IMR-90 (cell line): ENCODE results near the gene DNM3. TPM values are rescaled to one million over a fixed set of nuclear protein-coding genes. Genes with fewer than 3 reads are reported as not detected.

ENCODE experiments used
- ATAC-seq: fragments of 200-7000 bp; cut with Tn5 transposase; 2 replicates; pipeline ENCODE4 v1.9.1; 2020; ENCODE audit warnings: low read depth, mild to moderate bottlenecking, moderate library complexity
- BruUV-seq: library from RNA; stranded (reverse); fragments of 400-500 nt; replicated peaks from 2 replicates; lab custom pipeline; 2021; lab: Mats Ljungman, UMichigan
- CTCF ChIA-PET: fragments of 300-600 bp; formaldehyde crosslinking; extraction: SDS; loops from one replicate; lab custom pipeline; 2021; ENCODE audit warnings: antibody characterized with exemption; lab: Yijun Ruan, JAX
- POLR2A ChIA-PET: fragments of 300-600 bp; sonication (Branson Sonifier 250); formaldehyde crosslinking; loops from one replicate; lab custom pipeline; 2022; ENCODE audit warnings: antibody characterized with exemption; ENCODE audit not compliant: unreplicated experiment; lab: Charles Lee
- DNase-seq: peaks from one replicate; pipeline ENCODE4 v3.0.0; 2013
- H2AFZ ChIP-seq: replicated peaks from 2 replicates; pipeline ENCODE3; 2013; ENCODE audit warnings: low read length, mild to moderate bottlenecking; ENCODE audit not compliant: poor library complexity
- H2AK5ac ChIP-seq: 2 replicates; pipeline ENCODE4 v1.6.1; 2013; ENCODE audit warnings: low read depth, low read length, inconsistent platforms
- H2AK9ac ChIP-seq: replicated peaks from 2 replicates; pipeline ENCODE3; 2013; ENCODE audit warnings: mild to moderate bottlenecking, low read depth, low read length, moderate library complexity; ENCODE audit not compliant: poor library complexity
- H2BK120ac ChIP-seq: 2 replicates; pipeline ENCODE4 v1.6.1; 2013; ENCODE audit warnings: low read depth, low read length, inconsistent platforms
- H2BK15ac ChIP-seq: 3 replicates; pipeline ENCODE4 v1.6.1; 2013; ENCODE audit warnings: low read depth, low read length, inconsistent platforms
- H2BK20ac ChIP-seq: 2 replicates; pipeline ENCODE4 v1.6.1; 2013; ENCODE audit warnings: low read depth, mild to moderate bottlenecking, inconsistent platforms, low read length, moderate library complexity
- H2BK5ac ChIP-seq: 2 replicates; pipeline ENCODE4 v1.6.1; 2013; ENCODE audit warnings: mild to moderate bottlenecking, low read depth, low read length, inconsistent platforms; ENCODE audit not compliant: poor library complexity, severe bottlenecking
- H3K14ac ChIP-seq: replicated peaks from 2 replicates; pipeline ENCODE4 v1.6.1; 2013; ENCODE audit warnings: low read depth, low read length, inconsistent platforms
- H3K18ac ChIP-seq: 2 replicates; pipeline ENCODE4 v1.6.1; 2013; ENCODE audit warnings: low read depth, low read length, control low read depth
- H3K23ac ChIP-seq: 2 replicates; pipeline ENCODE4 v1.6.1; 2013; ENCODE audit warnings: low read depth, low read length, inconsistent platforms
- H3K27ac ChIP-seq: 2 replicates; pipeline ENCODE4 v1.5.1; 2013; ENCODE audit warnings: mild to moderate bottlenecking, control low read depth, low read length; ENCODE audit not compliant: insufficient read depth
- H3K27me3 ChIP-seq: 2 replicates; pipeline ENCODE4 v1.6.1; 2013; ENCODE audit warnings: low read length; ENCODE audit not compliant: control insufficient read depth, insufficient read depth
- H3K36me3 ChIP-seq: 2 replicates; pipeline ENCODE4 v1.6.1; 2013; ENCODE audit warnings: low read length, mixed read lengths; ENCODE audit not compliant: control insufficient read depth, insufficient read depth
- H3K4ac ChIP-seq: 2 replicates; pipeline ENCODE4 v1.6.1; 2013; ENCODE audit warnings: low read depth, low read length, inconsistent platforms
- H3K4me1 ChIP-seq: 2 replicates; pipeline ENCODE4 v1.6.1; 2013; ENCODE audit warnings: low read length, mixed read lengths; ENCODE audit not compliant: control insufficient read depth, insufficient read depth
- H3K4me2 ChIP-seq: 2 replicates; pipeline ENCODE4 v1.6.1; 2013; ENCODE audit warnings: low read depth, mild to moderate bottlenecking, control low read depth, low read length, moderate library complexity
- H3K4me3 ChIP-seq: 2 replicates; pipeline ENCODE4 v1.5.1; 2013; ENCODE audit warnings: low read depth, mild to moderate bottlenecking, control low read depth, low read length, moderate library complexity; ENCODE audit not compliant: insufficient read depth
- H3K56ac ChIP-seq: 2 replicates; pipeline ENCODE4 v1.6.1; 2013; ENCODE audit warnings: low read length, inconsistent platforms; ENCODE audit not compliant: insufficient read depth; ENCODE audit errors: extremely low read depth
- H3K79me1 ChIP-seq, 2 experiments: 2 replicates each; pipeline ENCODE4 v1.6.1; 2013; ENCODE audit warnings: low read length in 2 of 2, inconsistent platforms in 1 of 2, low read depth in 1 of 2
- H3K9ac ChIP-seq: 2 replicates; pipeline ENCODE4 v1.6.1; 2013; ENCODE audit warnings: low read depth, low read length, control low read depth
- H3K9me1 ChIP-seq: 2 replicates; pipeline ENCODE4 v1.6.1; 2013; ENCODE audit warnings: low read length, inconsistent platforms; ENCODE audit not compliant: insufficient read depth
- H3K9me3 ChIP-seq: 2 replicates; pipeline ENCODE4 v1.6.1; 2013; ENCODE audit warnings: low read length; ENCODE audit not compliant: control insufficient read depth, insufficient read depth
- H4K20me1 ChIP-seq: 2 replicates; pipeline ENCODE4 v1.6.1; 2013; ENCODE audit warnings: low read length, inconsistent platforms; ENCODE audit not compliant: insufficient read depth
- H4K5ac ChIP-seq: 2 replicates; pipeline ENCODE4 v1.6.1; 2013; ENCODE audit warnings: mild to moderate bottlenecking, low read depth, low read length, control low read depth
- H4K8ac ChIP-seq, 2 experiments: 2 replicates each; pipeline ENCODE4 v1.6.1; 2013; ENCODE audit warnings: low read depth in 2 of 2, low read length in 2 of 2, control low read depth in 1 of 2, inconsistent platforms in 1 of 2
- H4K91ac ChIP-seq: 2 replicates; pipeline ENCODE4 v1.6.1; 2013; ENCODE audit warnings: low read depth, low read length, inconsistent platforms; ENCODE audit not compliant: insufficient read depth
- BHLHE40 ChIP-seq: fragments of 150-350 bp; IDR thresholded peaks from 2 replicates; pipeline ENCODE4 v1.6.1; 2016; ENCODE audit warnings: mild to moderate bottlenecking, low read depth, low read length
- CEBPB ChIP-seq: IDR thresholded peaks from 2 replicates; pipeline ENCODE4 v1.6.1; 2012; ENCODE audit warnings: low read depth, low read length, improper control_type of control experiment
- CHD1 ChIP-seq: IDR thresholded peaks from 2 replicates; pipeline ENCODE4 v1.6.1; 2012; ENCODE audit warnings: low read depth, low read length, improper control_type of control experiment
- FOS ChIP-seq: fragments of 150-350 bp; IDR thresholded peaks from 2 replicates; pipeline ENCODE4 v1.6.1; 2016; ENCODE audit warnings: low read depth, low read length
- MAFK ChIP-seq: IDR thresholded peaks from 2 replicates; pipeline ENCODE4 v1.6.1; 2012; ENCODE audit warnings: low read depth, low read length, improper control_type of control experiment
- MAZ ChIP-seq: IDR thresholded peaks from 2 replicates; pipeline ENCODE4 v1.6.1; 2012; ENCODE audit warnings: low read depth, mild to moderate bottlenecking, low read length, improper control_type of control experiment, moderate library complexity, borderline replicate concordance
- MXI1 ChIP-seq: IDR thresholded peaks from 2 replicates; pipeline ENCODE4 v1.6.1; 2012; ENCODE audit warnings: low read depth, mild to moderate bottlenecking, low read length, moderate library complexity, borderline replicate concordance
- NFE2L2 ChIP-seq: fragments of 150-350 bp; IDR thresholded peaks from 2 replicates; pipeline ENCODE4 v1.6.1; 2016; ENCODE audit warnings: low read depth, mild to moderate bottlenecking, low read length
- POLR2A ChIP-seq: IDR thresholded peaks from 2 replicates; pipeline ENCODE4 v1.6.1; 2012; ENCODE audit warnings: mild to moderate bottlenecking, low read depth, low read length
- RAD21 ChIP-seq: IDR thresholded peaks from 2 replicates; pipeline ENCODE4 v1.6.1; 2012; ENCODE audit warnings: low read length, improper control_type of control experiment
- RCOR1 ChIP-seq: IDR thresholded peaks from 2 replicates; pipeline ENCODE4 v1.6.1; 2012; ENCODE audit warnings: mild to moderate bottlenecking, low read length, improper control_type of control experiment; ENCODE audit not compliant: insufficient replicate concordance
- RFX5 ChIP-seq: IDR thresholded peaks from 2 replicates; pipeline ENCODE4 v1.8.0; 2012; ENCODE audit warnings: low read depth, mild to moderate bottlenecking, low read length, moderate library complexity
- SMC3 ChIP-seq: fragments of 150-350 bp; IDR thresholded peaks from 2 replicates; pipeline ENCODE4 v1.6.1; 2016; ENCODE audit warnings: low read depth, mild to moderate bottlenecking, antibody characterized with exemption, low read length, moderate library complexity
- WGBS, 2 experiments: methylation state at CpG; one replicate each; pipeline versions ENCODE4 v1.1.5 to v1.1.7; 2013; ENCODE audit warnings: missing lambda C conversion rate in 2 of 2; ENCODE audit not compliant: insufficient read length in 1 of 2; ENCODE audit errors: extremely low coverage in 2 of 2; 5-methylcytosine and 5-hydroxymethylcytosine counted together
- dilution Hi-C: fragments of 300-500 bp; cut with HindIII; formaldehyde crosslinking; loops from one replicate; pipeline ENCODE4 v1.14.3; 2018; ENCODE audit warnings: low sequenced_read_pairs; ENCODE audit not compliant: unreplicated experiment
- in situ Hi-C: fragments of 300-500 bp; cut with MboI; formaldehyde crosslinking; loops from 3 replicates; pipeline ENCODE4 v1.14.3; 2019; ENCODE audit warnings: low sequenced_read_pairs, inconsistent platforms, mixed read lengths
- intact Hi-C: fragments of 100-400 bp; cut with micrococcal nuclease; formaldehyde crosslinking; loops from 2 replicates; pipeline ENCODE4 v1.10.0; 2022
- polyA plus RNA-seq, 3 experiments: library from polyadenylated mRNA; depleted of rRNA; stranded (reverse); fragments of >200 nt; gene quantifications; 2 replicates each; pipeline ENCODE4 v1.2.3, GENCODE V29; 2012; ENCODE audit warnings: low replicate concordance in 1 of 3
- total RNA-seq: library from RNA; depleted of rRNA; stranded (reverse); fragments of >200 nt; gene quantifications from 2 replicates; pipeline ENCODE4 v1.2.3, GENCODE V29; 2012
- TF ChIP-seq, protein P1 (sequence below): conservative IDR thresholded peaks from 2 replicates; pipeline ENCODE4 v1.5.1; 2012; ENCODE audit warnings: mild to moderate bottlenecking, low read depth, low read length, improper control_type of control experiment
- TF ChIP-seq, protein P2 (sequence below): fragments of 150-350 bp; IDR thresholded peaks from 2 replicates; pipeline ENCODE4 v1.6.1; 2017; ENCODE audit warnings: mild to moderate bottlenecking, antibody characterized with exemption, low read length, low read depth
- TF ChIP-seq, protein P3 (sequence below): fragments of 150-350 bp; IDR thresholded peaks from 2 replicates; pipeline ENCODE4 v1.6.1; 2016; ENCODE audit warnings: low read depth, mild to moderate bottlenecking, low read length, moderate library complexity, borderline replicate concordance

Gene DNM3
- total and polyA plus RNA-seq, 2 of the 4 experiments (the other 2 are of a cell fraction) = 0.36 TPM

DNA sequence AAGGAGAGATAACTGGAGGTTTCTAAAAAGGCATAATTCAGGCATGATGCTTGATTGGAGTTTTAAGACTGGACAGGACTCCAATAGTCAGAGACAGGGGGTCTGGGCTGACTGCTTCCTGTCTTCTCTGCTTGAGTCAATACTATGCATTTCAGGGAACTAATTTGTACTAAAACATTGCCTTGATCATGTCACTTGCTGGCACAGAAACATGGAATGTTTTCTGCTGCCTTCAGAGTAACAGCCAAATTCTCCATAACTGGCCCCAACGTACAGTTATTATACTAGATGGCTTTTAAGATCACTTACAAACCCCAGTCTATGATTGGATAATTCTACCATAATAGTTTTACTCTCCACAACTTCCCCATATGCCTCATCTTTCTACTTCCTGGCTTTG lies 247.0 kb downstream of the DNM3 start:
- Histone ChIP-seq H3K56ac (no peak overlapping the region), H3K4me1 (no peaks in the 10 kb centered on the region), H2BK20ac (no peak overlapping the region), H2BK15ac (no peak overlapping the region), H3K4me2 (no peak overlapping the region), H2AK5ac (no peak overlapping the region), H4K5ac (no peak overlapping the region), H3K14ac (no peak overlapping the region), H3K9me1 (no peaks in the 10 kb centered on the region), H3K36me3 (no peaks in the 10 kb centered on the region), H3K9ac (no peak overlapping the region), H2BK120ac (no peak overlapping the region), H4K91ac (no peak overlapping the region), H3K4ac (no peak overlapping the region), H3K23ac (no peak overlapping the region), H3K27ac (no peak overlapping the region), H4K8ac (no peak overlapping the region), H3K18ac (no peak overlapping the region), H2AFZ (no peak overlapping the region), H3K9me3 (no peaks in the 10 kb centered on the region), H3K27me3 (no peaks in the 10 kb centered on the region), H4K20me1 (no peaks in the 10 kb centered on the region), H3K79me1 (no peaks in the 10 kb centered on the region), H2AK9ac (no peak overlapping the region), H2BK5ac (no peak overlapping the region), H3K4me3 (no peak overlapping the region)
- TF ChIP-seq RFX5 (no peak), NFE2L2 (no peak), FOS (no peak), MAZ (no peak), MXI1 (no peak), RAD21 (no peak), CEBPB (no peak), MAFK (no peak), CHD1 (no peak), POLR2A (no peak), SMC3 (no peak), BHLHE40 (no peak), RCOR1 (no peak)
- TF ChIP-seq, protein P1, sequence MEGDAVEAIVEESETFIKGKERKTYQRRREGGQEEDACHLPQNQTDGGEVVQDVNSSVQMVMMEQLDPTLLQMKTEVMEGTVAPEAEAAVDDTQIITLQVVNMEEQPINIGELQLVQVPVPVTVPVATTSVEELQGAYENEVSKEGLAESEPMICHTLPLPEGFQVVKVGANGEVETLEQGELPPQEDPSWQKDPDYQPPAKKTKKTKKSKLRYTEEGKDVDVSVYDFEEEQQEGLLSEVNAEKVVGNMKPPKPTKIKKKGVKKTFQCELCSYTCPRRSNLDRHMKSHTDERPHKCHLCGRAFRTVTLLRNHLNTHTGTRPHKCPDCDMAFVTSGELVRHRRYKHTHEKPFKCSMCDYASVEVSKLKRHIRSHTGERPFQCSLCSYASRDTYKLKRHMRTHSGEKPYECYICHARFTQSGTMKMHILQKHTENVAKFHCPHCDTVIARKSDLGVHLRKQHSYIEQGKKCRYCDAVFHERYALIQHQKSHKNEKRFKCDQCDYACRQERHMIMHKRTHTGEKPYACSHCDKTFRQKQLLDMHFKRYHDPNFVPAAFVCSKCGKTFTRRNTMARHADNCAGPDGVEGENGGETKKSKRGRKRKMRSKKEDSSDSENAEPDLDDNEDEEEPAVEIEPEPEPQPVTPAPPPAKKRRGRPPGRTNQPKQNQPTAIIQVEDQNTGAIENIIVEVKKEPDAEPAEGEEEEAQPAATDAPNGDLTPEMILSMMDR = no peak
- TF ChIP-seq, protein P2, sequence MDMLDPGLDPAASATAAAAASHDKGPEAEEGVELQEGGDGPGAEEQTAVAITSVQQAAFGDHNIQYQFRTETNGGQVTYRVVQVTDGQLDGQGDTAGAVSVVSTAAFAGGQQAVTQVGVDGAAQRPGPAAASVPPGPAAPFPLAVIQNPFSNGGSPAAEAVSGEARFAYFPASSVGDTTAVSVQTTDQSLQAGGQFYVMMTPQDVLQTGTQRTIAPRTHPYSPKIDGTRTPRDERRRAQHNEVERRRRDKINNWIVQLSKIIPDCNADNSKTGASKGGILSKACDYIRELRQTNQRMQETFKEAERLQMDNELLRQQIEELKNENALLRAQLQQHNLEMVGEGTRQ = no peak
- TF ChIP-seq, protein P3, sequence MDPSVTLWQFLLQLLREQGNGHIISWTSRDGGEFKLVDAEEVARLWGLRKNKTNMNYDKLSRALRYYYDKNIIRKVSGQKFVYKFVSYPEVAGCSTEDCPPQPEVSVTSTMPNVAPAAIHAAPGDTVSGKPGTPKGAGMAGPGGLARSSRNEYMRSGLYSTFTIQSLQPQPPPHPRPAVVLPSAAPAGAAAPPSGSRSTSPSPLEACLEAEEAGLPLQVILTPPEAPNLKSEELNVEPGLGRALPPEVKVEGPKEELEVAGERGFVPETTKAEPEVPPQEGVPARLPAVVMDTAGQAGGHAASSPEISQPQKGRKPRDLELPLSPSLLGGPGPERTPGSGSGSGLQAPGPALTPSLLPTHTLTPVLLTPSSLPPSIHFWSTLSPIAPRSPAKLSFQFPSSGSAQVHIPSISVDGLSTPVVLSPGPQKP = no peak
- no TSS peak for BruUV-seq
- intact Hi-C loops = no loop called here
- WGBS, 2 experiments = no CpG with 5 or more reads among the region's 1 CpG
- no peak for ATAC-seq
- dilution Hi-C loops = no loop called here
- no peak for DNase-seq
- POLR2A ChIA-PET = no interaction called here
- CTCF ChIA-PET = no interaction called here
- in situ Hi-C loops = no loop called here
